ENCODE data around the gene SSC5D.
A peak's percentile ranks its signal among the peaks of the same experiment; 100 is the strongest.

- TF ChIP-seq POU2F2 (IDR thresholded peaks at IDR 0.05; ENCODE audit: low read depth, low read length) (peak; percentile 23; the same call in 1 of the 2 replicates), SPI1 (IDR thresholded peaks at IDR 0.05; ENCODE audit: low read depth, low read length) (no peak)
Measured at GRCh38 chr19:55503502-55504251, 15.4 kb downstream of the SSC5D start.

Measured in GM12891 (cell line).